ENCODE data around the gene PLPPR1. TPM values are rescaled to one million over a fixed set of nuclear protein-coding genes. Genes with fewer than 3 reads are reported as not detected.

PLPPR1 gene
- total RNA-seq: under 0.01 TPM in 1 of 2 replicates, not detected in the other

DNA sequence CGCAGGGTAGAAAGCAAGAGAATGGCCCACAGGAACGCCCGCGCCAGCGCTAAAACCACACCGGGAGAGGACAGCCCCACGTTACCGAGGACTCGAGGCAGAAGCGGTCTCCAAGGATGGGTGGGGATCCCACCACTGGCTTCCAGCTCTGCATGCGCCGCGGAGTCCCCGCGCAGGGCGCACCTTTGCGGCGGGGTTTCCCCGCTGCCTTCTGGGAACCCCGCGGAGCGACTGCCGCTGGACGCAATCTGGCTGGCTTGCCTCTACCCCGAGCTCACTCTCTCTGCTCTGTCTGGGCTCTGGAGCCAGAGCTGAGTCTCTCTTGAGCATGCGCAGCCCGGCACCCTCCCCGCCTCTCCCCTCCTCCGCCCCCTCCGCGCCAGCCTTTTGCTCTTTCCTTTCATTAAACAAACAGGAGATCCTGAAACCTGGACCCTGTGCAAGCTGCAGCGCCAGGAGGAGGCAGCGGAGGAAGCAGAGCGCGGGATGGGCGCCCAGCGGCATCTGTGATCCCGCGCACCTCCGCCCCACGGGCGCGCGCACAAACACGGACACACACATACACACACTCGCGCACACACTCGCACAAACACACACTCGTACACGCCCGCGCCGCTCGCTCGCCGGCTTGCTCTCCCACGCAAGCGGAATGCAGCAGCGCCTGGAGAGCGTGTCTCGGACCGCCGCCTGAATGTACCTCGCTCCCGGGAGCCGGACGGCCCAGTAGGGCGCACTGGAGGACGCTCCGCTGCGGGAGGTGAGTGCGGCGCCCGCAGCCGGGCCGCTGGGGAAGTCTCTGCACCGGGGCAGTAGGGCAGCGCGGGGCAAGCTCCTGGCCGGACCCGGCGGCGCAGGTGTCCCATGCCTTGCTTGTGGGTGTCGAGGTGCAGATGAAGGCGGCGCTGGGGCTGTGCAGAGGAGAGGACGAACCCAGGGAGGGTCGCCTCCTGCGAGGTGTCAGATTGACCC lies at the start of gene PLPPR1:
TSS of gene PLPPR1 (plus strand) at position 382 of the 969 bp plus-strand sequence.

